Measurements from ENCODE around the gene RALGDS.

- TF ChIP-seq CEBPB (tag; IDR thresholded peaks at IDR 0.05) (no peak), EZH2 (IDR thresholded peaks at IDR 0.05; ENCODE audit: borderline replicate concordance, low read depth, low read length) (no peak), CC2D1A (IDR thresholded peaks at IDR 0.05) (no peak), ZNF24 (IDR thresholded peaks at IDR 0.05) (no peak)
Observed at GRCh38 chr9:133073086-133074014, 47.7 kb downstream of the RALGDS start.
